ENCODE measurements around the gene SLC9A9.

The SLC9A9 gene

DNA sequence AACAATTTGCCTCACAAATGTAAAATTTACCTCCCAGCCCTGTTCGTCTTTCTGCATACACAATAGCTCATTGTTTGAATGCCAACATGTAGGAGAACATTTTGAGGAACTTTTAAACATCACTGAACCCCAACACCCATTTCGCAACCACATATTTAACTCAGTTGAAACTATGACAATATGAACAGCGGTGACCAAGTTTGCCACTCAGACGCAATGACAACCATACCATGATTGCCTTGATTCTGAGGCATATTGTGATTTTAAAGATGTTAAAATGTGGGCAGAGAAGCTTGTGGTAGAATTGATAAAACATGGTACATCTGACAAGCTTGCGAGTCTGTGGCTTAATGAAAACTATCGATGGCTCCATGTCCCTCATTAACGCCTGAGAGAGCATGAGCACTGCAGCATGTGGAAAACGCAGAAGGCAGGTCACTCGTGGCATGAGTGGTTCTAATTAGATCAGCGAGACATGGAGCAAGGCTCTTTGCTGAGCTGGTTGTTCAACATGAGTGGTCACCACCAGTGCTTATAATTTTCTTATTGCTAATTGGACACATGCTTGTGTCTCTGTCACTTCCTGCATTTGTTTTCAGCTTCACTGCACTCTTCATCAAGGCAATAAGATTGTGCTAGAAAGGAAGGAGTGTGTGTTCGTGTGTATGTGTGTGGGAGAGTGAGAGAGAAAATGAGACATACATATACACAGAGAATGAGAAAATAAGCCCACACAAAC, 611.9 kb downstream of the SLC9A9 start:
- in situ Hi-C loops (cut with MboI; ENCODE audit: low sequenced_read_pairs): no loop called here

DNA sequence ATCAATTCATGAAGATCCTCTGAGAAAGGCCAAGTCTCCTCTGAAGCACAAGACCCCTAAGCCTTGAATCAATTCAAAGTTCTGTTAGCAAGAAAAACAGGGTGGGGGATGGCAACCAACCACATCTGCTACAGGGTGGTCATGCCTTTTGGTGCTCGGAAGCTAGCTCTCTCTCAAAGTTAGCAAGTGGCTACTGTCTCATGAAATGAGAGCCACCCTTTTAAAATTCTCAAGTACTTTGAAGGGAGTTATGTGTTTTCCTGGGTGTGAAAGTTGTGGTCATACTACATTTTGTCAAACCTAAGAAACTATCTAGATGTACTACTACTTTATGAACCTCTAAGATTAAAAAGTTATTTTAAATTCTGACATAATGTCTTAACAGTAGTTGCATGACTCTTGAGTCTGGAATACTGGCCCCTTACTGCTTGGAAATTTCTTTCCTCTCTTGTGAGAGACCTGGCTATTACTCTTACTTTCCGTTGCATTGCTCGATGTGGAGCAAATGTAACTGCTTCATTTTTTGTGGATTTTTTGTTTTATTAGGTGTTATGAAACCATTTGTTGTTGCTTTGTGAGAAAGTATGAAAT, 612.6 kb downstream of the SLC9A9 start:
- in situ Hi-C loops (cut with MboI; ENCODE audit: low sequenced_read_pairs): no loop called here

DNA sequence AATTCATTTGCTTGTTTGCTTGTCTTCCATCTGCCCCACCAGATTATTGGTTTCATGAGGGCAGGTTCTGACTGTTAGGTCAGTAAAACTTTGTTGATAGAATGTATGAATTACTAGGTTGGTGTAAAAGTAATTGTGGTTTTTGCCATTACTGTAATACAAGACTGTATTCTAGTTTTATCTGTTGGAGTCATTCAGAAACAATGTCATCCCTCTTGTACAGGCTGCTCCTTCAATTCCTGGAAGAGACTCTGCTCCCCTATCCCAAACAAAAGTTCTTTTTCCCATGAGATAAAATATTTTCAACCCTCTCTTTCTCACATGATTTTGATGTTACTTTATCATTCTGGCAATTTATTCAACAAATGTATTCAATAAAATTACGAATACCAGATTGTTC, 613.7 kb downstream of the SLC9A9 start:
- in situ Hi-C loops (cut with MboI; ENCODE audit: low sequenced_read_pairs): no loop called here

DNA sequence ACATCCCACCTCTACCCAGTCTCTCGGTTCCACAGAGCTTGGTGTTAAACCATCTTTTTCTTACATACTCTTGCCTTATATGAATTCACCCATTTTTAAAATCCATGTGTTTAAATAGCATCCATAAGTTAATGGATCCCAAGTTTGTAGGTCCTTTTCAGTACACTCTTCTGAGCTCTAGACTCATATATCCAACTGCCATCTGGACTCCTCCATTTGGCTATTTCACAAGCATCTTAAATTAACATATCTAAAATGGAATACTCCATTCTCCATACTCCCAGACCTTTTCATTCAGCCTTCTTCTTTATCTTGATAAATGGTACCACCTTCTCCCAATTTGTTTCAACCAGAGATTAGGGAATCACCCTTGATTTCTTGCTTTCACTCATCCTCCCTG, 615.3 kb downstream of the SLC9A9 start:
- in situ Hi-C loops (cut with MboI; ENCODE audit: low sequenced_read_pairs): no loop called here

DNA sequence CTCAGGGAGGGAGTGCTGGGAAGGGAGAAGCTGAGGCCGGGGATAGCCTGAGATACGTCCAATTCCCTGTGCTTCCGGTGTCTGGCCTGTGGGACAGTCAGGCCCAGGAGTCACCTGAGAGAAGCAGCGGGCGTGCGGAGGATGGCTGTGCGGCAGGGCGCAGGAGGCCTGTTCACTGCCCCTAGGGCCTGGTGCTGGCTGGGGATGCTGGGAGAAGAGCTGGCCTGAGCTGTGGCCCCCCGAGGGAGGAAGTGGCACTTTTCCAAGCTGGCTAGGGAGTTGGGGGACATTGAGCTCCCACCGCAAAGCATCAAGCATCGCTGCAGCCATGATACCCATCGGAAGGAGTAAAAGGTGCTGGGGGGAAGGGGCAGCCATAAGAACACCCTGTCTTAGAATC, 619.9 kb downstream of the SLC9A9 start:
- in situ Hi-C loops (cut with MboI; ENCODE audit: low sequenced_read_pairs): no loop called here

DNA sequence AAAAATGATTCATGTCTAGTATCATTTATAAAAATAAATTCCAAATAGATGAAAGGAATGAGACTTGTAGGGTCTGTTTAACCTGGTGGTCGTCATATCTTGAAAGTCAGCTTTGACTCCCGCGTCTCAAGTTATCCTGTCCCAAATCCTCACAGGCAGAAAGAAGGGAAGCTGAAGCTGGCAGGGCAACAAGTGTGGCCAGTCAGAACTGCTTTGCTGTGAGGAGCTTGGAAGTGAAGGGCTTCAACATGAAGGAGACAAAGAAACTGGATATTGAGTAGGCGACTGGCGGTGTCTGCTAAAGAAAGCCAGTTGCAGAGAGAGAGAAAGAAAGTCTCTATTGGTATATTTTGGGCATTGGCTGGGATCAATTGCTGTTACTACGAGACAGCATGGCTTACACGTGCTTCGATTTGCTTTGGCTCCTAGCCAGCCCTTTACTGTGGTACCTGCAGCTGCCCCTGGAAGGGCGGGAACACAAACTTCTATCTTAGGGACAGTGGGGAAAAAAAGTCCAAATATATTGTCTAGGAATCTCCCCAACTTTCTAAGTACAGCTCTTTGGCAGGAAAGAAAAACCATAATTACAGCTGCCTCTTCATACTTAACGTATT, 621.5 kb downstream of the SLC9A9 start:
- in situ Hi-C loops (cut with MboI; ENCODE audit: low sequenced_read_pairs): no loop called here

DNA sequence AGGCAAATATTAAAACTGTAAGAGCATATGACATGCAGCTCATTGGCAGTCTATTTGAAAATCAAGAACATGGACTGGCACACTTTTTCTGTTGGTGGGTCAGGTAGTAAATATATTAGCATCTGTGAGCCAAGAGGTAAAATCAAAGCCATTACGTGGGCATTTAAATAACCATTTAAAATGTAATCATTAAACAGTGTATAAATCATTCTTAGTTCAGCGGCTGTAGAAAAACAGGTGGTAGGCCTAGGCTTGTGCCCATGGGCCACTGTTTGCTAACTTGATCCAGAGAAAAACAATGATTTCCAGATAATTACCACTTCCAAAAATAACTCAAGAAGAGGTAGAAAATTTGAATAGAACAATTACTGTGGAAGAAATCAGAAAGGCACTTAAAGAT, 623.6 kb downstream of the SLC9A9 start:
- in situ Hi-C loops (cut with MboI; ENCODE audit: low sequenced_read_pairs): no loop called here

DNA sequence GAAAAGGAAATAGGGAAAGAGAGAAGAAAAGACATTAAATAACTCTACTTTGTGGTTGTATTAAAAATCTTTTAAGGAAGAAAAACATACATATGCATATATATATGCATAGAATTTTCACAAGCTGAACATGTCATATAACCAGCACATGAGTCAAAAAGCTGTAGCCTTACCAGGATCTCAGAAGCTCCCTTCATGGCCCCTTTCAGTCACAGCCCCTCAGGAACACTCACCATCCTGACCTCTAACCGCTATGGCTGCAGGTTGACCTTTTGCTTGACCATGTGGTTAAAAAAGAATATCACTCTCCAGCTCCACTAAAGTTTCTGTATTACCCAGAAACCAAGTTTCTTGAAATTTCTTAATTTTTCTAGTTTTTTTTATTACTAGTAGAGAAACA, 625.3 kb downstream of the SLC9A9 start:
- in situ Hi-C loops (cut with MboI; ENCODE audit: low sequenced_read_pairs): no loop called here

DNA sequence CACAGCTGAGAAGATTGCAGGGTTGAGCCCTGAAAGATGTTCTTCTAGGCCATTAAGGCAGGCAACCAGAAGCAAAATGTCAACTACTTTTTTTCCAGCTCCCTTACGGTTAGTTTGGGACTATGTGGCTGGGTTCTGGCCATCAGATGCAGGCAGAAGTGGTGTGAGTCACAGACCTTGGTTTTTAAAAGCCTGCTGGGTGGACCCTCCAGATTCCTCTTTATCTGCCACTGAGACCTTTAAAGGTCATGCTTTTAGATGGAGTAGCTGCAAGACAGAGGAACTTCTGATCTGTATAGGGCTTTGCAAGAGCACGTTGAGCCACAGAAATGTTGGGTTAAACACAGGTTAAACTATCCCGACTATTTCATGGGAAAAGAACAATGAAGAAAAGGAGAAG, 625.8 kb downstream of the SLC9A9 start:
- in situ Hi-C loops (cut with MboI; ENCODE audit: low sequenced_read_pairs): no loop called here

DNA sequence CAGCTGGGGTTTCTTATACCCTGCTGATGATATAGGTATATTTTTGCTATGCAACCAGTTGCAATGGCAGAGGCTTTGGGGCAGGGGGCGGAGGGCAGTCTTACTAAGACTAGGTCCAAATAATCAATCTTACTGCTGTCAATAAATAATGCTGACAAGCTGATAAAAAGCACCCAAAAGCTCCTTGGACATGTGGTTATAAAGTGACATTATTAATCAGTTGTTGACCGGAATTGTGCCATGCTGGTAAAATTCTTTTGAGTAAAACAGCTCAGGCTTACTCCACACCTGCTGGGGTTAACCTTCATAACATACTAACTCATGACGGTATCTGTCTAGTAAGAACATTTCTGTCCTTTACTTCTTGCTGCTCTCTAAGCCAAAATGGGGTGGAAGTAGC, 626.8 kb downstream of the SLC9A9 start:
- in situ Hi-C loops (cut with MboI; ENCODE audit: low sequenced_read_pairs): no loop called here

DNA sequence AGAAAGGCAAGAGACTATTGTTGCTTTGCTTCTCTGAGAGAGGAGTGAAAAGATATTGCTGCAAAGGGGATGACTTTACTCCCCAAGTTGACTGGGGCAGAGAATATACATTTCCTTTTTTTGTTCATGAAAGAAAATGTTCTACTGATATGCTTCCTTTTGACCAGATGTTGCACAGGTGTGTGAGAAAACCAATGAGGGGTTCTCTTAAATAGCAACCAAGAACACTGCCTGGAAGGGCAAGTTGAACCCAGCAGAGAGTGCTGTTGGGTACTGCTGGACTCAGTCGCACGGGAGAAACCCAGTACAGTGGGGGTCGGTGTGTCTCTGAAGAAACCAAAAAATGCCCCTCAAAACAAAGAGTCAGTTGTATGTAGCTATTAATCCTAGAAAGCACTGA, 627.5 kb downstream of the SLC9A9 start:
- in situ Hi-C loops (cut with MboI; ENCODE audit: low sequenced_read_pairs): no loop called here

DNA sequence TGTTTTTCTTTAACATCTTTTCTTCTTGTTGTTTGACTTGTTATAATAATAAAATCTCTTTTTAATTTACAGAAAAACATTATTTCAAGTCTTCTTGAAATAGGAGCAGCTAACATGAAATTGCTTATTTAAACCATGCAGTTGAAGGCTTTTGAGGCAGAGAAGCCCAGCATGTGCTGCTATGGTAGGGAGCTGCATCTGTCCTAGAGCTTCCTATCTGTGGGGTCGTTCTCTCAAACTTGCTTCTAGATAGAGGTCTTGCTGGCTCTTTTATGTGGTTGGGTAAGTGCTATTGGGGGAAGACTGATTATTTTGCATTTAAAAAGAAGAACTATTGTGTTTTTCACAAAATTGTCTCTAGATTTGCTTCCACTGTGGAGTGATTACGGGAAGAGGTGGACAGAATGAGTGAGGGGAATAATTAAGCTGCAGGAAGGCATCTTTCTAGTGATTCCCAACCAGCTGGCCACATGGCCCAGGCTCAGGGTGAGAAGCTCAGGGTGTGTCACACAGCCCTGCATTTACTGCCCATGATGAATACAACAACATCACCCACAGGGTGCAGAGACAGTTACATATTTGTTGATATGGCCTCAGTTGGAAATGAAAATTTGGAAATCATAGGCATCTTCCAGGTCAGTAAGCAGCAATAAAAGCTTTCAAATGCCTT, 630.0 kb downstream of the SLC9A9 start:
- in situ Hi-C loops (cut with MboI; ENCODE audit: low sequenced_read_pairs): no loop called here

DNA sequence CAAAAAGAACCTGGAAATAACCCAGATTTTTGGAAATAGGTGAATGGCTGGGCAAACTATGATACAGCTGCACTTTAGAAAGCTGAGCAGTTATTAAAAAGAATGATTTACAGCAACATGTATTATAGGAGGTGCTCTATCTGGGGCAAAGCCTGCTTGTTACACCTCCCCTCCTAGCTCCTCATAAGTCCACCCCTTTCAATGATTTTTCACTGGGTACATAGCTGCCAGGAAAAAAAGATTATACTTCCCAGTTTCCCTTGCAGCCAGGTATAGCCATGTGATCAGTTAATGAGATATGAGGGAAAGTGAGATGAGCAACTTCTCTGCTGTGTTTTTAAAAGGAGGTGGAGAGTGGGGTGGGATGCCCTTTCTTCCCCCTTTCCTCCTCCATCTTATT, 631.0 kb downstream of the SLC9A9 start:
- in situ Hi-C loops (cut with MboI; ENCODE audit: low sequenced_read_pairs): no loop called here

DNA sequence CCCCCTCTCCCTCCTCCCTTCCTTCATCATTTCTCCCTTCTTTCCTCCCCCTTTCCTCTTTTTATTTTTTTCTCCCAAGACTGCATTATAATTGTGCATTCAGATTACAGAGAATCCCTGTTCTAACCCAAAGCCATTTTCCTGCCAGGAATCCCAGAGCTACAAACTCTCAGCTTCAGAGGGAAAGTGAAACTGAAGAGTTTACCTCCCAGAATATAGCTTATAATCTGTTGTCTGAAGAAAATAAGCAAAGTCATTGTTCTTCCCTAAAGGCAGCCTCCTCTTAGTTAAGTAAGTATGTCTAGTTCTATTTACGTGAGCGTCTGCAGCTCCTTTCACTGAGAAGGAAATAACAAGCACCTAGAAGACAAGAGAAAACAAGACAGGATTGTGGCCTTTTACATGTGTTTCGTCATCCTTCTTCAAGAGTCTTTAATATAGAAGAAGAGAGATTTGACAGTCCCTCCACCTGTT, 631.5 kb downstream of the SLC9A9 start:
- in situ Hi-C loops (cut with MboI; ENCODE audit: low sequenced_read_pairs): no loop called here
